GM12872 (cell line): Measurements from ENCODE around the gene TENM4.
A peak's percentile ranks its signal among the peaks of the same experiment; 100 is the strongest.

ENCODE experiments used
- CTCF ChIP-seq: IDR thresholded peaks from 3 replicates; pipeline ENCODE4 v1.5.1; 2011; ENCODE audit warnings: low read depth, mild to moderate bottlenecking, low read length, moderate library complexity; ENCODE audit not compliant: insufficient read depth

TENM4 gene

GRCh38 chr11:78845496-78845895, 595.3 kb downstream of the TENM4 start:
- TF ChIP-seq CTCF: no peak

- TF ChIP-seq CTCF: no peak
Observed at GRCh38 chr11:78841456-78842060, 599.3 kb downstream of the TENM4 start.

- no peak for TF ChIP-seq CTCF
Observed at GRCh38 chr11:78840623-78841022, 600.2 kb downstream of the TENM4 start.

GRCh38 chr11:78840200-78840599, 600.6 kb downstream of the TENM4 start:
- TF ChIP-seq CTCF: no peak

GRCh38 chr11:78838417-78838816, 602.4 kb downstream of the TENM4 start:
- TF ChIP-seq CTCF: 0 out of 3 replicates have a peak, but pooled peaks have one; percentile 10

GRCh38 chr11:78835646-78836045, 605.2 kb downstream of the TENM4 start:
- TF ChIP-seq CTCF: no peak

- TF ChIP-seq CTCF: no peak
Observed at GRCh38 chr11:78834886-78835285, 605.9 kb downstream of the TENM4 start.
